Gastrocnemius medialis (tissue), 4 donors: ENCODE measurements around the gene ARMC10. TPM values are rescaled to one million over a fixed set of nuclear protein-coding genes. Genes with fewer than 3 reads are reported as not detected.
"Not testable (repeated sequence)": the region's sequence is repeated elsewhere in the genome, so short reads cannot be mapped to it uniquely, and the experiment has no call there.

Experiments used
- ATAC-seq, 2 donors: fragments of 150-250 bp; one replicate each; pipeline ENCODE4 v1.9.1; 2016
- DNase-seq, 2 donors: peaks; one replicate each; pipeline ENCODE4 v3.0.0-alpha.2; 2019
- H3K27ac ChIP-seq, 4 donors: fragments of 200-600 bp; sonication (generic); 1 replicate in 1 of 4; 2 replicates in 3 of 4; pipeline ENCODE4 v1.5.1; 2016 to 2018; ENCODE audit warnings: mild to moderate bottlenecking in 2 of 4, moderate library complexity in 1 of 4
- H3K27me3 ChIP-seq, 3 donors: fragments of 200-600 bp; sonication (generic) in 2 of 3; 1 replicate in 1 of 3; 2 replicates in 2 of 3; pipeline versions ENCODE4 v1.5.1 to v1.6.0; 2016 to 2019; ENCODE audit warnings: mild to moderate bottlenecking in 1 of 3, moderate library complexity in 1 of 3
- H3K36me3 ChIP-seq, 2 donors: fragments of 200-600 bp; sonication (generic) in 1 of 2; one replicate each; pipeline ENCODE4 v1.5.1; 2017 to 2018
- H3K4me1 ChIP-seq, 2 donors: fragments of 200-600 bp; sonication (generic) in 1 of 2; one replicate each; pipeline ENCODE4 v1.5.1; 2016 to 2017; ENCODE audit warnings: mild to moderate bottlenecking in 2 of 2
- H3K4me3 ChIP-seq, 4 donors: fragments of 200-600 bp; sonication (generic) in 3 of 4; 1 replicate in 1 of 4; 2 replicates in 3 of 4; pipeline ENCODE4 v1.5.1; 2016 to 2019; ENCODE audit warnings: mild to moderate bottlenecking in 2 of 4
- H3K9me3 ChIP-seq, 3 donors: fragments of 200-600 bp; sonication (generic) in 2 of 3; 1 replicate in 1 of 3; 2 replicates in 2 of 3; pipeline ENCODE4 v1.5.1; 2016 to 2019
- POLR2A ChIP-seq, 2 donors: fragments of 450-650 bp; IDR thresholded peaks; one replicate each; pipeline ENCODE4 v1.6.1; 2017; ENCODE audit warnings: antibody characterized with exemption in 2 of 2, mild to moderate bottlenecking in 2 of 2, moderate library complexity in 2 of 2
- in situ Hi-C, 4 donors: fragments of 200-750 bp; cut with MboI; loops; one replicate each; pipeline versions ENCODE4 v1.15.0 to v1.8.0; 2017; ENCODE audit warnings: low sequenced_read_pairs in 4 of 4
- intact Hi-C: fragments of 100-400 bp; cut with DNase I; formaldehyde crosslinking; loops from one replicate; pipeline ENCODE4 v1.15.1; 2023; ENCODE audit warnings: low total_unique reads
- total RNA-seq, 4 donors: library from RNA; depleted of rRNA; stranded (reverse); fragments of >200 nt; gene quantifications; one replicate each; pipeline versions ENCODE4 v1.1.0 to v1.2.3, GENCODE V29; 2016
- TF ChIP-seq, protein P1 (sequence below), 5 experiments: fragments of 450-650 bp in 3 of 5; fragments of 200-600 bp in 2 of 5; sonication (generic) in 2 of 5; IDR thresholded peaks in 4 of 5; conservative IDR thresholded peaks in 1 of 5; 1 replicate in 4 of 5; 2 replicates in 1 of 5; pipeline ENCODE4 v1.5.1; 2016 to 2019; ENCODE audit warnings: antibody characterized with exemption in 5 of 5, mild to moderate bottlenecking in 3 of 5, moderate library complexity in 3 of 5

Gene ARMC10
- 10 to 100 TPM; 23.6 to 31.3 (median 27.2) TPM for total RNA-seq

DNA sequence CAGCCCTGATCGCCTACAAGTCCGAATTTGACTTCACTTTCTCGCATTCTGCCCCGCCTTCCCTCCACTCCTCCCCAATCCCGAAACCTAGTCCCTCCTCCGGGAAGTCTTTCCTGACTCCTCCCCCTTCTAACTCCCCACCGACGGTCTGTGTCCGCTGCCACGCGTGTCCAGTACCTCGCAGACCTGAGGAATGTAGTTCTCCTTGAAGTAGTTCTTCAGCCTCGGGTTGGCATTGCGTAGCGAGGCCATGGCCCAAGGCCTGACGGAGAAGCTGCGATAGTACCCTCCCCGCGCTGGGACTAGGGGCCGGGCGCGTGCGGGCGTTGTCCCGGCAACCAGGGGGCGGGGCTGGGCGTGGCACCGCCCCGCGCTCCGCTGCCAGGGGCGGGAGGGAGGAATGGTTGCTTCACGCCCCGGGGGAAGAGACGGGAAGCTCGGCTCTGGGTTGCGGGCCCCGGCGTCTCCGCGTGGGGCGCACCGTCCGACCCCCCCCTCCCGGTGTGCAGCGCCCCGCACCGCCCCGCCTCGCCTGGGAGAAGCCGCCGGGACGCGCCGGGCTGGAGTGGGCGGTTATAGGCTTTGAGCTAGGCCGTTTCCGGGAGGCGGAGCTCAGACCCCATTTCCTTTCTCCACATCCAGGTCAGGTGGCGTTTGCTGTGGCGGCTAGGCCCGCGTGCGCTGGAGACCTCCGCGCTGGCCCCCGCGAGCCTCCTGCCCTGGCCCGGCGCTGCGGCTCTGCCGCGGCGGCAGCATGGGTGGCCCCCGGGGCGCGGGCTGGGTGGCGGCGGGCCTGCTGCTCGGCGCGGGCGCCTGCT, at the start of gene ARMC10, which contains the start of gene FBXL13:
ARMC10 (plus strand) TSS at position 622 of the 818 bp plus-strand sequence; CDS start at position 755, 133 bp downstream.
FBXL13 (minus strand) TSS at position 278 of the 818 bp plus-strand sequence.
- peak; percentile 82 to 88 for DNase-seq
- H3K9me3 ChIP-seq: no peaks in the 10 kb centered on the region
- peak within 1 kb of the TSS; percentile 75 to 99 (median 86) for H3K4me3 ChIP-seq
- H3K27me3 ChIP-seq: no peaks in the 10 kb centered on the region
- in situ Hi-C loops: loop anchor here in 3 of 4 donors (25.0 kb wide), 1 partner anchor 312 kb away; no protein-coding TSS in a partner anchor
- peak within 1 kb of the TSS; percentile 80 to 93 (median 86) for H3K27ac ChIP-seq
- TF ChIP-seq, protein P1, sequence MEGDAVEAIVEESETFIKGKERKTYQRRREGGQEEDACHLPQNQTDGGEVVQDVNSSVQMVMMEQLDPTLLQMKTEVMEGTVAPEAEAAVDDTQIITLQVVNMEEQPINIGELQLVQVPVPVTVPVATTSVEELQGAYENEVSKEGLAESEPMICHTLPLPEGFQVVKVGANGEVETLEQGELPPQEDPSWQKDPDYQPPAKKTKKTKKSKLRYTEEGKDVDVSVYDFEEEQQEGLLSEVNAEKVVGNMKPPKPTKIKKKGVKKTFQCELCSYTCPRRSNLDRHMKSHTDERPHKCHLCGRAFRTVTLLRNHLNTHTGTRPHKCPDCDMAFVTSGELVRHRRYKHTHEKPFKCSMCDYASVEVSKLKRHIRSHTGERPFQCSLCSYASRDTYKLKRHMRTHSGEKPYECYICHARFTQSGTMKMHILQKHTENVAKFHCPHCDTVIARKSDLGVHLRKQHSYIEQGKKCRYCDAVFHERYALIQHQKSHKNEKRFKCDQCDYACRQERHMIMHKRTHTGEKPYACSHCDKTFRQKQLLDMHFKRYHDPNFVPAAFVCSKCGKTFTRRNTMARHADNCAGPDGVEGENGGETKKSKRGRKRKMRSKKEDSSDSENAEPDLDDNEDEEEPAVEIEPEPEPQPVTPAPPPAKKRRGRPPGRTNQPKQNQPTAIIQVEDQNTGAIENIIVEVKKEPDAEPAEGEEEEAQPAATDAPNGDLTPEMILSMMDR (IDR thresholded peaks at IDR 0.05 in 4 of 5, conservative IDR thresholded peaks at IDR 0.05 in 1 of 5): peak in 4 of 5 experiments; percentile 18 to 61 (median 33)
- peak; percentile 66 to 71 for TF ChIP-seq POLR2A (IDR thresholded peaks at IDR 0.05)
- H3K4me1 ChIP-seq: peaks cover 11 to 15% of the 10 kb centered on the region in 2 donors
- H3K36me3 ChIP-seq: no peaks in the 10 kb centered on the region
- intact Hi-C loops: loop anchor here (2.0 kb wide), 1 partner anchor 74 kb away; the partner anchor contains the start of gene NAPEPLD
- ATAC-seq: peak; percentile 93 to 95

DNA sequence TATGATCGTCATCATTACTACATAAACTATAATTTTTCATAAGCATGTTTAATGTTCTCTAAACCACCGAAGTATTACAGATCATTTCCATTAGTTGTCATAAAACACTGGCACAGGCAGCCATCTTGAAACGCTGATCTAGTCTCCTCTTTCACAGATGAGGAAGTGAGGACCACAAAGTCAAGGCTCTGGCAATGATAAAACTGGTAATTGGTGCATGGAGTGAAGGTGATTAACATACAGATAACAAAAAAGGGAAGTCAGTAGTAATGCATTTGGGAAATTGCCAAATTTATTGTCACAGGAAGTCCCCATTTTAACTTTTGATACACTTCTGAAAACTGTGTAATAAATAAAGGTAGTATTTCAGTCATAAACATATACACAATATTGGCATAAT, 49.6 kb upstream of the ARMC10 start:
- Histone ChIP-seq H3K27ac (no peak overlapping the region), H3K9me3 (no peaks in the 10 kb centered on the region), H3K36me3 (no peaks in the 10 kb centered on the region), H3K27me3 (no peaks in the 10 kb centered on the region), H3K4me3 (no peak overlapping the region), H3K4me1 (no peaks in the 10 kb centered on the region)
- in situ Hi-C loops (no loop called here), intact Hi-C loops (no loop called here)
- DNase-seq (no peak), ATAC-seq (no peak)
- TF ChIP-seq POLR2A (IDR thresholded peaks at IDR 0.05): no peak

DNA sequence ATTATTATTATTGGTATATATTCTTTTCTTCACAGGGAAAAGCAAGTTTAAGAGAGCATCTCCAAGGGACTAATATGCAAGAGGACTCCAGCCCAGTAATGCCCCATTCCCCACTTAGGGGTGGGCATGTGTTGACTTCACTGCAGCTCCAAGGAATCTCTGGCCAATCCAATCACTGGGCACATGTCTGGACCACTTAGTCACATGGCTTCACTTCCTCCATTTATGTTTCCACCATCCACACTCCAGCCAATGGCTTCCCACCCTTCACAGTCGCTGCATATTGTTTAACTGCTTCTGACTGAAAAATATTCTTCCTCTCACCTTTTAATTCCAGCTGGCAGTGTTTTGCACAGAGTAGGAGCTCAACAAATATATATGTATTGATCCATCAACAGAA, 43.9 kb upstream of the ARMC10 start:
- Histone ChIP-seq H3K4me1 (no peaks in the 10 kb centered on the region), H3K9me3 (no peaks in the 10 kb centered on the region), H3K36me3 (no peaks in the 10 kb centered on the region), H3K4me3 (no peak overlapping the region), H3K27ac (no peak overlapping the region), H3K27me3 (no peaks in the 10 kb centered on the region)
- in situ Hi-C loops (no loop called here), intact Hi-C loops (no loop called here)
- no peak for ATAC-seq
- DNase-seq: no peak
- TF ChIP-seq, protein P1 (IDR thresholded peaks at IDR 0.05 in 4 of 5, conservative IDR thresholded peaks at IDR 0.05 in 1 of 5): no peak
- no peak for TF ChIP-seq POLR2A (IDR thresholded peaks at IDR 0.05)

DNA sequence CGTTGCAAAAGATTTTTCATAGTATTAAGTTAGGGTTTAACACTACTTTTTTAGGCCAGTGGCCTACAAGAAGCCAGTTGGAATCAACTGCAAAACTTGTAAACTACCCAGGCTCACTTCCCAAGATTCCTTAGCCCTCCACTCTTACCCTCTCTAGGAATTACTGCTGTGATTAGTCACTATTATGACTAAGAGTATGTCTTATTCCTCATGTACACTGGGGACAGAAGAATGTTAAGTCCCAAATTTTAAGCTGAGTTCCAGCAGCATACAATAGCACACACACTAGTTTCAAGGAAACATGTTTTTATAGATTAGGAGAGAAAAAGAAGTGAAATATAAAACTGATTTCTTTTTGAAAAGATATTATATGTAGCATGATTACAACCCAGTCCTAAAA, 43.2 kb upstream of the ARMC10 start:
- no peak for TF ChIP-seq POLR2A (IDR thresholded peaks at IDR 0.05)
- TF ChIP-seq, protein P1 (IDR thresholded peaks at IDR 0.05 in 4 of 5, conservative IDR thresholded peaks at IDR 0.05 in 1 of 5): no peak
- no peaks in the 10 kb centered on the region for H3K9me3 ChIP-seq
- no peak overlapping the region for H3K27ac ChIP-seq
- H3K36me3 ChIP-seq: no peaks in the 10 kb centered on the region
- intact Hi-C loops (no loop called here), in situ Hi-C loops (no loop called here)
- H3K4me3 ChIP-seq: no peak overlapping the region
- ATAC-seq: no peak
- no peaks in the 10 kb centered on the region for H3K4me1 ChIP-seq
- DNase-seq: no peak
- no peaks in the 10 kb centered on the region for H3K27me3 ChIP-seq

DNA sequence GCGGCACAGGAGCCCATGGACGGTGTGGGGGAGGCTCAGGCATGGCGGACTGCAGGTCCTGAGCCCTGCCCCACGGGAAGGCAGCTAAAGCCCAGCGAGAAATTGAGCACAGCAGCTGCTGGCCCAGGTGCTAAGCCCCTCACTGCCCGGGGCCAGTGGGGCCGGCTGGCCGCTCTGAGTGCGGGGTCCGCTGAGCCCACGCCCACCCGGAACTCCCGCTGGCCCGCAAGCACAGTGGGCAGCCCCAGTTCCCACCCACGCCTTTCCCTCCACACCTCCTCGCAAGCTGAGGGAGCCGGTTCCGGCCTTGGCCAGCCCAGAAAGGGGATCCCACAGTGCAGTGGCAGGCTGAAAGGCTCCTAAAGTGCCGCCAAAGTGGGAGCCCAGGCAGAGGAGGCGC, 40.6 kb upstream of the ARMC10 start:
- in situ Hi-C loops, H3K27me3 ChIP-seq, H3K36me3 ChIP-seq, DNase-seq, H3K9me3 ChIP-seq, H3K4me3 ChIP-seq, H3K27ac ChIP-seq, ATAC-seq, H3K4me1 ChIP-seq, intact Hi-C loops: not testable (repeated sequence)
